GM18507 (cell line): Measurements from ENCODE around the gene ATOSB.

Source experiments
- DNase-seq: peaks from one replicate; pipeline ENCODE4 v3.0.0; 2011; ENCODE audit warnings: low read depth; ENCODE audit not compliant: insufficient read length; ENCODE audit errors: extremely low spot score
- FAIRE-seq: peaks from 2 replicates; lab custom pipeline; 2011; peaks lifted over from hg19 to GRCh38; lab: Jason Lieb, UNC

Gene ATOSB

DNA sequence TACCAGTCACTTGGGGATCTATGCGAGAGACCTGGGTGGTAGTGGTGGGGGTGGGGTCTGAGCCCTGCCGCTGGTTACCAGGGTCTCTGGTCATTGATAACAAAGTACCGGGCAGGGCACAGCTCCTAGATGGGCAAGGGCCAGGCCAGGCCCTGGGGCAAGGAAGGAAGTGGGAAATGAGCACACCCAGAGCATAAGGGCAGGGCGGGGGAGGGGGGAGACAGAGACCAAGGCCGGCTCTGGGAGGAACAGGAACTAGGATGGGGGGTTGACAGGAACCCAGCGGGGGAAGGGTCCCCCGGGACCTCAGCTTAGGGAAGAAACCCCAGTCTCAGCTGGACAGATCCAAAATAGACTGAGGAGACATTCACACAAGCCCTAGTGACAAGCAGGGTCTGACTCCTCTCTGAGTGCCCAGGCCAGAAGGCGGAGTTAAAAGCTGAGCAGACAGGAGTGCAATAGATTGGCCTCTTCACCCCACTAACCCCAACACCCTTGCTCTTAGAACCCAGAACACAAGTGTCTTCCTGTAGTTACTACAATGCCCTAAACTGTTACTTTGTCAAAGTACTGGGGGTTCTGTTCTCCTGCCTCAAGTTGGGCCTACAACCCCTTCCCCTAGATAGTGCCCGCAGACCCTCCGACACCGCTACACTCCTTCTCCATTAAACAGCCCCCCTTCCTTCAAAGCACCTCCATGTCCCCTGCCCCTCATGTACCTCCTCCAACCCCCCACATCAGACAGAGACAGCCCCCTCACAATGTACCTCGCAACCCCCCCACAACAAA, 628 bp downstream of the ATOSB start:
- FAIRE-seq, result peak; percentile 79
- no peak for DNase-seq

DNA sequence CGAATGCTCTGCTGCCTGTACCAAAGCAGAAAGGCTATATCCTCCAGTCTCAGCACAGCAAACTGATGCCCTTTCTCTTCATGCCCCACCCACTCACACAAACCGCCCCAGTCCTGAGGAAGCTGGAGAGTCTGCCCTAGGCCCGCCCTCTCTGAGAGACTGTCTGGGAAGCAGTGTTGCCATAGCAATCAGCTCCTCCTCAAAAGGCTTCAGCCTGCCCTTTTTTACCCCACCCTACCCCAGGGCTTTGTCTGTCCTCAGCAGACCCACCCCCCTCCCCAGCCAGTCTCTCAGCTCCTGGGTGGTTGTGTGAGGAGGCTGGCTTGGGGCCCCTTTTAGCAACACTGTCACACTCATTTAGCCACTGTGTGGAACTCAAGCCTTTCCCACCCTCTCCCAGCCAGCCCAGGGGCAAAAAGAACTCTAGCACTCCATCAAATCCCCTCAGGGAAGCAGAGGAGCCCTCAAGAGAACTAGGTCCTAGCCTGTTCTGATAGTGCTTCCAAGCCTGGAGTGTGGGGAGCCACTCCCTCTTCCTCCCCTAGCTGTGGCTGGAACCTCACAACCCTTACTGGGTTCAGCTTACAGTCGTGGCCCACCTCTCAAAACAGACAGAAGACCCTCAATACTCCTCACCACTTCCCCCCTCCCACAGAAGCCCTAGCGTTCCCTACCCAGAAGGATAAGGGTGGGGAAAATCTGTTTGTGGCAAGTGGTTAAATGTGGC, 1.4 kb downstream of the ATOSB start:
- DNase-seq, result no peak
- FAIRE-seq, result peak; percentile 83

DNA sequence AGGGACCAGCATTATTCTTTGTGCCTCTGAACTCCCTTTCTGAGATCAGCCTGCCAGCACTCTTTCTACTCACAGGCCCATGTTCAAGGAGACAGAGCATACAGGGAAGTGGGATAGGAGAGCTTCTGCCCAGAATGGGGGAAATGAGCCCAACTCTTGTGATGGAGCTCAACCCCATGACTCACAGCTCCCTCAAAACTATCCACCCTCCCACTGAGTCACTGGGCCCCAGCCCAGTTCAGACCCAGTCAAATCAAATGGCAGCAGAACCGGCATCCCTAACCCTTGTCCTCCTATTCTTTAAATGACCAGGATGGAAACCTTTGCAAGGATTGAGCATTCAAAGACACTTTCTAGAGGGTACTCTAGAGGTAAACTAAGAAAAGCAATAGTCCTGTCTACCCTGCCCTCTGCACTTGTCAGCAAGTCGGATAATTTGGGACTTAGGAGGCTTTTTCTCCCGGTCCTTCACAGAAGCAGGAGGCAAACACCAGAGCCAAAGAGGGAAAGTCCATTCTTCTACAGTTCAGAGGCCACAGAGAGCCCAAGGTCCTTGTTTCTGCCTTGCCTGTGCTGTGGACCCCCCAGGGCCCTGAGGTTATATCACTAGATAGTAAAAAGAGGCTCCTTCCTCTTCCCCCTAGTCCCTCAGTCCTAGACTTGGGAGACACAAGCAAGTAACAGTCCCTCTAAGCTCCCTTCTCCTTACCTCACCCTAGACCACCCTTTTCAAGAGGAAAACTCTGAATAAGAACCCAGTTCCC, 3.2 kb downstream of the ATOSB start:
- DNase-seq, result no peak

DNA sequence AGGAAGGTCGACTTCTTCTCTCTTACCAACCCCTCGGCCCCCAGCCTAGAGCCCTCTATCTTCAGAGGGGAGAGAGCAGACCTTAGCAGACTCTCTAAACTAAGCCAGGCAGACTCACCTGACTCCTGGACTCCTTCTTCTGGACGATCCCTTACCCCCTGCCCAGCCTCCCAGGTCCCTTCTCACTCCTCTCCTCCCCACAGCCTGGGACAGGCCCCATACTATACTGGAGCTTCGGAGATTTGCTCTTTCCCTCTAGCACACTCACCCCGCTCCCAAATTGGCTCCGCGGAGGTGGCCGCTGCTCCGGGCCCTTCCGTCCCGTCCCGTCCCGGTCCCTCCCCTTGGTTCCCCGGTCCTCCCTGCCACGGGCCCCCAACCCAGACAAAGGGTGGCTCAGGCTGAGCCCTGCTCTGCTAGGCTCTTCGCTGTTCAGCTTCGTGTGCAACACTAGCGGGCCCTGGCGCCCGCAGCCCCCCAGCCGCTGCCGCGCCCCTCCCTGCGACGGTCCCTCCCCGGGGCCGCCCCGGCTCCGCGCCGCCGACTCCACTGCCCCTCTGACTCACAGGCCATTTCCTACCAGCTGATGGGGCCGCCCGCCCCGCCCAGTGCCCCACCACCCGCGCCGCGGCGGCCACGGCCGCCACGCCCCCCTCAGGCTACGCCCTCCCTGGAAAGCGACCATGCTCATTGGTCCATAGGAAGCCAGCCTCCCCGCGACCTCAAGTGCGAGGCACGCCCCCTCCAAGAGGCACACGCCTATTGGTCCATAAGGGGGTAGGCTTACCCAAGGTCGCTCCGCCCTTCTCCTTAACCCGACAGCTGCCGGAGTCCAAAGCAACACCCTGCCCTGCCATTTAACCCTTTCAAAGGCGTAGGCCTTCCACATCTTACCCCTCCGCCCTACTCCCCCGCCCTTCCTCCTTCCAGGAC, 4.4 kb downstream of the ATOSB start:
- peak; percentile 98 for FAIRE-seq
- peak; percentile 90 for DNase-seq

More for the DNA sequence above, 3.2 kb downstream of the ATOSB start:
- no peak for FAIRE-seq

DNA sequence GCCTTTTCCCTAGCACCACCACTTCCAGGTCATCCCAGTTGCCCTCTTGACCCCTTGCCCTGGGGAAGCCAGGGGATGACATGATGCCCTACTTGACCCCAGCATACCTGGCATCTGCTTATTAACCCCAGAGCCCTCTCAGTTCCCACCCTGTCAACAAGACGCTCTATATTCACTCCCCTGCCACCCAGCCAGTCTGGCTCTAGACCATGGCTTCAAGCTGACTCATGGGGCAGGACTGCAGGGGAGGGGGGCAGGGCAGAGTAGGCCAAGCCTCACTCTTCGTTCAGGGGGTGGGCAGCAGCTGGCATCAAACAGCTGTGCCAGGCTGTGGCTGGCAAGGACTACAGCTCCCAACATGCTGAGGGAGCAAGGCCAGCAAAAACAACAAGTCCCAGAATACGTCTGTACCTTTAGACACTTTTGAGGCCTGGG, 5.3 kb downstream of the ATOSB start:
- FAIRE-seq, result no peak

DNA sequence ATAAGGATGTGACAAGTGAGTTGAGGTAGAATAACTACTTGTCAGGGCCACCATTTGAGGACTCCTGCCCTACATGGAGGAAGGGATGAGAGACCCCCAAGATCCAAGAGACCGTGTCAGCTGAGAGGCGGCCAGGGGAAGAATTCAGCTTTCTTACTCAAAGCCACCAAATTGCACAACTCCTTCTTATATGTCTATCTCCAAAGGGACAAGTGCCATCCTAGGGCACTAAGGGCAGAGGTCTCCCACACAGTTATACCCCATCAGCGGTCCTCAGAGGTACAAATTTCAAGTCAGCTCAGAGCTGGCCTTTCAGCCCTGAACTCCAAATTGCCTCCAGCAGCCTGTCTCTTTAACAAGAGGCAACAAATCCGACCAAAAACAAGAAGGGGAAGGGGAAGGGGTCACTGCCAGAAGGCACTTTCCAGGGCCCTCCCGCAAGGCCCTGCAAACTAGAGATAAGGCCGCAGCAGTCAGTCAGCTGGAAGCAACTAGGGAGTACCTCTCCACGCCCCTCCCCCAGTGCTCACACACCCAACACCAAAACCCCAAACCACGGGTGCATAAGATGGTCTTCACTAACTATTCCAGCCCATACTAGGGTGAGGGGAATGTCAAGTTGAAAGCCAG, 6.6 kb downstream of the ATOSB start:
- FAIRE-seq (no peak), DNase-seq (no peak)

More for the DNA sequence above, 5.3 kb downstream of the ATOSB start:
- DNase-seq, result no peak

DNA sequence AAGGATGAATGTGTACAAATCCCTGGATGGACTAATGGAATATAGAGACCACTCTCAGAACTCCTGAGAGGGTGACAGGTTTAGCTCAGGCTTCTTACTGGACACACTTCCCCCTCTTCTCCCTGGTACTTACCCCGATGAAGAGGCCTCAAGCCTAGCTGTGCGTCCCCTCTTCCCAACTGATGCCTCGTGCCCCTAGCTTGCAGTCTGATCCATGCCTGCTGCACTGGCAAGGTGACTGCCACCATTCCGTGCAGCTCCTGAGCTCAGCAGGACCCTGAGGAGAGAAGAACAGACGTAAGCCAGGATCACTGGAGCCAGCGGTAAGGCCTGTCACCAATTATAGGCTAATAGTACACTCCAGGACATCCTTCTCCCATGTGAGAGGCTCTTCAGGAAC, 7.2 kb downstream of the ATOSB start:
- FAIRE-seq (no peak), DNase-seq (no peak)

DNA sequence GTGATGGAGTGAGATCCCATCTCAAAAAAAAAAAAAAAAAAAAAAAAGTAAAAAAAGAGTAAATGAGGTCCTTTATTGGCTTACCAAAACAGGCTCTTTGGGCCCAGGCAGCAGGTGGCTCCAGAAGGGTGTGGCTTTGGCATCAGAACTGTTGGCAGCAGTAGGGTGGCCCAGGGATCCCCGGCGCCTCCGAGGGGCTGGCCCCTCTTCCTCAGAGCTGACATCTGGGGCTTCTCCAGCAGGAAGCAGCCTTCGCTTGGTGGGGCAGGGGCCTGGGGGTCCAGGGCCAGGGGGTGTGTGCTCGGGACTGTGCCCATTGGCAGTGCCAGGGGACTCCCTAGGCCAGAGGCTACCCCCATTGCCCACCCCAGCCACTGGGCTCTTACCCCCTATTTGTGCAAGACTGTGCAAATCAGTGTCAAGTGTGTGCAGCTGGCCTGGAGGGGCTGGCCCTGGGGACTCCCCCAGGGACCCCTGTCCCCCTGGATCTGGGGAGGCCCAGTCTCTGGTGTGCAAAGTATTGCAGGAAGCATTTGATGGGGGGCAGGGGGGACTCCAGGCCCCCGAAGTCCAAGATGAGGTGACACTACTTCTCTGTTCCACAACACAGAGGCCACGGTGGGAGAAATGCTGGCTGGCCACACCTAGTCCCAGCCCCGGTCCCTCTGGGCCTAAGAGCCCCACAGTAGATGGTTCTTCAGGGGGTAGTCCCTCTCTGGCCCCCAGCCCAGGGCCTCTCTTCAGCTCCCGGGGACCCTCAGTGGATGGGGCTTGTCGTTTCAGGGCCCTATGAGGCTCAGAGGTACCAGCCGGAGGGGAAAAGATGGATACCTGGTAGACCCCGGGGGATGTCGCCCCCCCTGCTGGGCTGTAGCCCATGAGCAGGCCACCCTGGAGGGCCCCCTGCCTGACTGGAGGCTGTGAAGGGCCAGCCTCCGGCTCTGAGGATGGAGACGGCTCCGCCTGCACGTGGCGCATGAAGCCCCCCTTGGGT, 8.1 kb downstream of the ATOSB start:
- no peak for FAIRE-seq

DNA sequence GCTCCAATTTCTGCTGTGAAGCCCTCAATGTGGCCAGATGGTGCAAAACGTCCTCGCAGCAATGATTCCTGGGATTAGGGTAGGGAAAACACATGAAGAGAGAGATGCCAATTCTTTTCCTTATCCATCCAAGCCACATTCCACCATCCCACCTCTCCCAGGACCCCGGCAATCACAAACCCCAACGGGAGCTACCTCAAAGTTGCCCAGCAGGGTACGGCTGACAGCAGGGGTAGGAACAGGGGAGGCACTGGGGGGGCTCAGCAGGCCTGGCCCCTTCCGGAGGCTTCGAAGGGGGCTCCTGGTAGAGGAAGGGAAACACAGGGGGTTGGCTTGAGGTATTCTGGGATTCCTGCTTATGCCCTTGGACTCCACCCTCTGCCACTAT, 9.3 kb downstream of the ATOSB start:
- no peak for FAIRE-seq
- DNase-seq, result no peak

More for the DNA sequence above, 8.1 kb downstream of the ATOSB start:
- no peak for DNase-seq

DNA sequence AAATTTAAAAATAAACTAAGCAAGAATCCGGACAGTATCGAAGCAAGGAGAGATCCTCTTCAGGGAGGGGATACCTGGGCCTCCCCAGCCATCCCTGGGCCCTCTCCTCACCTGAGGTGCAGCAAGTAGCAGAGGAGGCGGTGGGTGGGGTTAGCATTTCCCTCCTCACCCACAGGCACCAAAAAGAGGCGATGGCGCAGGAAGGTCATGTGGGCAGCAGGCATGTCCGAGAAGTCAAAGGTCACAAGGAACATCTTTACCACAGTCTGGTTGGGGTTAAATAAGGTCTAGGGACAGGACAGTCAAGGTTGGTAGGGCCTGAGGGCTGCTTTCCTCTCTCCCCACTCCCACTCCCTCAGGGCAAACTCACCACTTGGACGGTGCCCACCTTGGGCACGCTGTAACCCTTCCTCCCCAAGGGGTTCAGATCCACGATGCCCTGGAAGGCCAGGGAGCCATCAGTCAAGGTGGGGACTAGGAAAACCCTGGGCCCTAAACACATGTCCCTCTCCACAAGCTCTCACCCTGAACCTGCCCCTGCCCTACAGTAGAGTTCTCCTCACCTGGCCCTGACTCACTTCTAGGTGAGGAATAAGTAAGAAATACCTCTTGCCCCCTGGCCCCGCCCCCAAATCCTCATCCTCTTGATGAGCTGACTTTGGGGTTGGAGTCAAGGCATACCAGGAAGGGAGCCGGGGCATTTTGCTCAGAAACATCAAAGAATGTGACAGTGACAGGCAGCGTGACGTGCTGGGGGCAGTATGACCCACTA, 9.9 kb downstream of the ATOSB start:
- no peak for DNase-seq
- FAIRE-seq, result no peak

DNA sequence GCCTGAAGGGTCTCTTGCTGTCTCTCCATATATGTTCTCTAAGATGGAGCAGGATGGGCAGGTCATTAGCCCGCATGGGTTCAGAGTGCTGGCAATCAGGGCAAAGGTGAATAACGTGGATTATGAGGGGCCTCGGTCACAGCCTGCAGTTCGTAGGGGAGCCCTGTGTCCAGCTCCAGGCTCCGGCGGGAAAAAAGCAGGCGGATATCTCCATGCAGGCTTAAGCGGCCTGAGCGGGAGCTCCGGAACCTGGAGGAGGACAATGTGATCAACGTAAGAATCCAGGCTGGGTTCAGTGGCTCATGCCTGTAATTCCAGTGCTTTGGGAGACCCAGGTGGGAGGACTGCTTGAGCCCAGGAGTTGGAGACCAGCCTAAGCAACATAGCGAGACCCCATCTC, 10.5 kb downstream of the ATOSB start:
- no peak for DNase-seq
- no peak for FAIRE-seq

DNA sequence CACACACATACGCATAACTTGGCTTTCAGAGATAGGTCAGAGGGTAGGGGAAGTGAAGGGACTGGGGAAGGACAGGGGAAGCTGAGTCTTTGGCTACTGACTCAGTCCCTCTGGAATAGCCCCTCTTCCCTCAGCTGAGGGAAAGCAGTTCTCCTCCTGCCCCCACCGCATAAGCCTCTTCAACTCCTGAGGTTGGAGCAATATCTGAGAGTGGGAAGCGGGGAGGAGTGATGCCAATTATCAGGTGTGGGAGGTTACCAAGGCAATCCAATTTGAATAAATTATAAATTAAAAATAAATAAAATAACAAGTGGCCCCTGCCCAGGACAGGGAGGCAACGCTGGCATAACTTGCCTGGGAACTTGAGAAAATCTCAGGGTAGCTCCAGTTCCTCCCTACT, 11.1 kb downstream of the ATOSB start:
- DNase-seq, result no peak
- no peak for FAIRE-seq

DNA sequence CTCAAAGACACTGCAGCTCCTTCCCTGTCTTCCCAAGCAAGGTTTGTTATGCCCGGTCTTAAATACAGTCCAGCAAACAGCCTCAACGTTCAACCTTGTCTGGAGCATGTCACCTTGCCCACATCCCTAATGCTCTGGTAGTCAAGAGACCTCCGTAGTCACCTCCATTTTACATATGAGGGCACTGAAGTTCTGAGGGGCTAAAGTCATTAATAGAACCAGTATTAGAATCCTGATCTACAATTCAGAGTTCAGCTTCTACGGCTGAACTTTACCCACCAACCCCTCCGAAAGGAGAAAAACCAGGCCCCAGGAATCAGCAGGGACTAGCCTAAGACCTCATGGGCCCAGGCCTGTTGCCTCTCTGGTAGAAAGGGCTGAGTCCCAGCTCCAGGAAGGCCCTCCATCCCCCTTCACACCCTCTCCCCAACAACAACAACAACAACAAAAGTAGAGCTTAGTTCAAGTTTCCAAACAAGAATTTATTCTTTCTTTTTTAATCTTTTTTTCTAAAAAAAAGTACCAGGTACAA, 11.9 kb downstream of the ATOSB start:
- FAIRE-seq (no peak), DNase-seq (no peak)

DNA sequence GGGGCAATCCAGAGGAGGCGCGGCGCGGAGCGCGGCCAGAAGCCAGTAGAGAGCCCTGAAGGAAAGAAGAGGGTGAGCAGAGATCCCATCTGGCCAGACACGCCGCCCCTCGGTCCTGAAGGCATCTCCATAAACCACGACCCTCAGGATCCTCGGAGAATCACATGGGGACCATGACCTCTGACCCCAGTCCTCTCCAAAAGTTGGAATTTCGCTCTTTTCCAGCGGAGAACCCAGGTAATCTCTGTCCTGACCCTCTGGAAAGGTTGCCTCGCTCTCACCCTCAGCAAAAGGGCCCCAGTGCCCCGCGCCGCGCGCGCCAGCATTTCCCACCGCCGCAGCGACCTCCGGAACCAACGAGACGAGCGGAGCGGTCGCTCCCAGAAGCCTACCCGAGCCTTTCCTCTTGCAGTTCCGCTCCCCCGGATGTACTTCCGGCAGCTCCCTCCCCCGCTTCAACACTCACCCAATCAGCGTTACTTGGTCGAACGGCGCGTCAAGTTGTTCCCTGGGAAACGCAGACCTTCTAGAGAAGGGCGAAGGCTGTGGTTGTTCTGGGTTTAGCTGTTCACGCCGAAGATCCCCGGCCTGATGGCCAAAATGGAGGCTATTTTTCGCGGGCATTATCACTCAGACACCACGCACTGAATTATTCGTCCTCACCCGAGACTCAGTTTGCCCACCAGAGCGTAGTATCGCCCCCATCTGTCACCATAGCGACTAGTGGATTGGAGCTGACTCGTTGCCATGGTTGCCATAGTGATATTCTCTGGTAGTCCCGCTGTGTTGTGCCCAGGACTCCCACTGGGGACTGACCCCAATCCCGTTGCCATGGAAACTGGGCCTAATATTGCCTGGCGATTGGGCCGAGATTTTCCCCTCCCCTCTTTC, 12.6 kb downstream of the ATOSB start, which contains the start of gene STOML2:
Gene STOML2, minus strand, starts transcription at position 363 of the 891 bp plus-strand sequence. Its CDS starts 37 bp downstream, at position 326.
- FAIRE-seq (peak; percentile 99), DNase-seq (peak; percentile 90)

DNA sequence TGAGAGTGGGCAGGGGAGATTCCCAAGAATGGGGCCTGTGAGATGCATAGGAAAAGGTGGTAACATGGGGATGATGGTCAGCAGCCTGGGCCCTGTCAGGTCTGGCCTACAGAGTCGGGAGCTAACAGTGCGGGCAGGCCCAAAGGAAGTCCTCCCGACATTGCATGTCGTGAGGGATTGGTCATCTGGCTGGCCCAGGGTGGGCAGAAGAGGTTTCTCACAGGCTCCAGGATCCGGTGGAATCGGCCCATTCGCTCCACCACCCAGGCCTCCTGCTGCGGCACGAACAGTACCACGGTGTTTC, 13.2 kb downstream of the ATOSB start:
- FAIRE-seq, result no peak
- DNase-seq, result no peak

DNA sequence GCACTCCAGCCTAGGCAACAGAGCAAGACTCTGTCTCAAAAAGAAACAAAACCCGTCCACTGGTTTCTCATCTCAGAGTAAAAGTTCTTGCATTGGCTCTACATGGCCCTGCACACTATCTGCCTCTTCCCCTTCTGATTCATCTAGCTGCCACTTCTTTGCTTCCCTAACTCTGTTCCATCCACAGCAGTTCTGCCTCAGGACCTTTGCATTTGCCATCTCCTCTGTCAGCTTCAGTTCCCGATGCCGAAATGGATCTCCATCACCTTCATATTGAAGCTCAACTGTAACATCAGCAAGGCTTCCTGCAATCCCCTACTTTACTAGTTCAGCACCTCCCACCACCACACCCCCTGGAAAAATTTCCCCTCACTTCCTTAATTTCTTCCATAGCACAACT, 18.1 kb downstream of the ATOSB start:
- DNase-seq, result no peak
- FAIRE-seq, result no peak
